Measurements from ENCODE around the gene TMPRSS7. TPM values are rescaled to one million over a fixed set of nuclear protein-coding genes. Genes with fewer than 3 reads are reported as not detected.

Gene TMPRSS7
- total RNA-seq, 4 donors from 2014 or later = not detected

DNA sequence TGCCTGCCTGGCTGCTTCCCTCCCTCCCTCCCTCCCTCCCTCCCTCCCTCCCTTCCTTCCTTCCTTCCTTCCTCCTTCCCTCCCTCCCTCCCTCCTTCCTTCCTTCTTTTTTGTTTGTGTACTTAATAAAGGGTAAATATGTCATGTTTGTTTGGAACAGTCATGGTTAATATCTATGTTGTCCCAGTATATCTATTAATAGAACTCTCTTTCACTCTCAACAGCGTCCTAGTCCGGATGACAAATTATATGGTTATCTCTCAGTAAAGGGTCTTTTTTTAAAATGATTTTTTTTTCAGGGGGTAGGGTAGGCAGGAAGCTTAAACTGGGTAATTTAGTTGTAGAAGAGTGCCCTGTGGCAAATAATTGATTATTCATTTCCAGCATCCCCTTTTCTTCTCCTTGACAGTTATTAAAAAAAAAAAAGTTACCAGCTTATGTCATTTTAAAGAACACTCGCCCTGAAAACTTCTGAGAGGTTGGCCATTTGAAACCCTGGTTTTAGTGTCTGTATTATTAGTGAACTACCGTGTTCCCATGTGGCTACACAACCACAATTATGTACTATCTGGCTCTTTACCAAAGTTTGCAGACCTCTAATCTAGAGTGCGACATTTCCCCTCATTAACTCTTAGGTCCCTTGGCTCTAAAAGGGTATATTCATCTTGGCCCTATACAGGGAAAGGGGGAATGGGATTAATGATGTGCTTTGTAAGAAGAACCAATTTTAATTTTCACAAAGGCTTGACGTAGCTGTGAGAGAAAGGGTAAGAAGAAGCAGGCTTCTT lies 22.1 kb upstream of the TMPRSS7 start:
- Histone ChIP-seq H3K9me3 (no peaks in the 10 kb centered on the region), H3K4me3 (no peak overlapping the region), H3K27me3 (no peaks in the 10 kb centered on the region), H3K27ac (no peak overlapping the region), H3K4me1 (no peaks in the 10 kb centered on the region), H3K36me3 (no peaks in the 10 kb centered on the region)
- intact Hi-C loops (cut with DNase I; ENCODE audit: low total_unique reads) = no loop called here
- no peak for DNase-seq
- no peak for TF ChIP-seq POLR2A (IDR thresholded peaks at IDR 0.05)
- TF ChIP-seq, protein P1, sequence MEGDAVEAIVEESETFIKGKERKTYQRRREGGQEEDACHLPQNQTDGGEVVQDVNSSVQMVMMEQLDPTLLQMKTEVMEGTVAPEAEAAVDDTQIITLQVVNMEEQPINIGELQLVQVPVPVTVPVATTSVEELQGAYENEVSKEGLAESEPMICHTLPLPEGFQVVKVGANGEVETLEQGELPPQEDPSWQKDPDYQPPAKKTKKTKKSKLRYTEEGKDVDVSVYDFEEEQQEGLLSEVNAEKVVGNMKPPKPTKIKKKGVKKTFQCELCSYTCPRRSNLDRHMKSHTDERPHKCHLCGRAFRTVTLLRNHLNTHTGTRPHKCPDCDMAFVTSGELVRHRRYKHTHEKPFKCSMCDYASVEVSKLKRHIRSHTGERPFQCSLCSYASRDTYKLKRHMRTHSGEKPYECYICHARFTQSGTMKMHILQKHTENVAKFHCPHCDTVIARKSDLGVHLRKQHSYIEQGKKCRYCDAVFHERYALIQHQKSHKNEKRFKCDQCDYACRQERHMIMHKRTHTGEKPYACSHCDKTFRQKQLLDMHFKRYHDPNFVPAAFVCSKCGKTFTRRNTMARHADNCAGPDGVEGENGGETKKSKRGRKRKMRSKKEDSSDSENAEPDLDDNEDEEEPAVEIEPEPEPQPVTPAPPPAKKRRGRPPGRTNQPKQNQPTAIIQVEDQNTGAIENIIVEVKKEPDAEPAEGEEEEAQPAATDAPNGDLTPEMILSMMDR (IDR thresholded peaks at IDR 0.05) = no peak

DNA sequence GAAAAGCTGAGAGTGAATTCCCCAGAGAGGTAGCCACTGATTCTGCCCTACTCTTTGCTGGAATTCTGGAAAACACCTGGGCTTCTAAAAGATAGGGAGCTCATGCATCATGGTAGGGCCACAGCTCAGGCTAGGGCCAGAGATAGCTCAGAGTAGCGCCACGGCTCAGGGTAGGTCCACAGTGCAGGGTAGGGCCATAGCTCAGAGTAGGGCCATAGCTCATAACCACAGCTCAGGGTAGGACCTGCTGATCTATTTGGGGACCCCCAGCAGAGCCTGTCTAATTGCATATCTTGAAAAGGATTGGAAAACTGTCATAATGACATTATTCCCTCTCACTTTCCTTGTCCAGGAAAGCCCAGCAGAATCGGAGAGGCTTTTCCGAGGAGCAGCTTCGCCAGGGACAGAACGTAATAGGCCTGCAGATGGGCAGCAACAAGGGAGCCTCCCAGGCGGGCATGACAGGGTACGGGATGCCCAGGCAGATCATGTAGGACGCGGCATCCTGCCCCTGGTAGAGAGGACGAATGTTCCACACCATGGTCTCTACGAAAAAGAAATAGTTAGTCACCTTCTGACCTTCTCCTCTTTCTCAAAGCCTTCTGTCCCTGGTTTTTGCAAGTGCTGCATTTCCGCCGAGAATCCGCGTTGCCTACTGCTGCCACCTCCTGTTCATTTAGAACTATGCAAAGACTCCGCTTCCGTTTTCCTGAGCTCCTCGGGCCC lies 21.3 kb upstream of the TMPRSS7 start:
- no peaks in the 10 kb centered on the region for H3K27me3 ChIP-seq
- DNase-seq = peak; percentile 51 to 57
- H3K9me3 ChIP-seq = no peaks in the 10 kb centered on the region
- no peak overlapping the region for H3K4me3 ChIP-seq
- H3K27ac ChIP-seq = no peak overlapping the region
- intact Hi-C loops (cut with DNase I; ENCODE audit: low total_unique reads) = no loop called here
- TF ChIP-seq, protein P1 (IDR thresholded peaks at IDR 0.05) = peak; percentile 56 to 74 (median 60)
- no peak for TF ChIP-seq POLR2A (IDR thresholded peaks at IDR 0.05)
- no peaks in the 10 kb centered on the region for H3K36me3 ChIP-seq
- no peaks in the 10 kb centered on the region for H3K4me1 ChIP-seq

DNA sequence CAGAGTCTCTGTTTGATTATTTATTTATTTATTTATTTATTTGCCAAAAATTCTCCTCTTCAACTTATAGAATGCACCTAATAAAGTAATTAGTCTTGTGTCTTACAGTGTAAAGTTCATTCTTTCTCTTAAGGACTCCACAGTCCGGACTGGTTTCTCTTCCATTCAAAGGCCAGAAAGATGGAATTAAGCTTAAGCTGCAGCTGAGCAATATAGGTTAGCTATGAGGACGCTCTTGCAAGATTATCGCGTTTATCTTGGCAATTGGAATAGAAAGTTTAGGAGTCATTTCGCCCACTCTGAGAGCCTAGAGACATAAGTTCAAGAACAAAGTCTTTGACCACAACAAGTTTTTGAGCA lies 20.8 kb upstream of the TMPRSS7 start:
- no peak overlapping the region for H3K4me3 ChIP-seq
- no peak for DNase-seq
- intact Hi-C loops (cut with DNase I; ENCODE audit: low total_unique reads) = no loop called here

DNA sequence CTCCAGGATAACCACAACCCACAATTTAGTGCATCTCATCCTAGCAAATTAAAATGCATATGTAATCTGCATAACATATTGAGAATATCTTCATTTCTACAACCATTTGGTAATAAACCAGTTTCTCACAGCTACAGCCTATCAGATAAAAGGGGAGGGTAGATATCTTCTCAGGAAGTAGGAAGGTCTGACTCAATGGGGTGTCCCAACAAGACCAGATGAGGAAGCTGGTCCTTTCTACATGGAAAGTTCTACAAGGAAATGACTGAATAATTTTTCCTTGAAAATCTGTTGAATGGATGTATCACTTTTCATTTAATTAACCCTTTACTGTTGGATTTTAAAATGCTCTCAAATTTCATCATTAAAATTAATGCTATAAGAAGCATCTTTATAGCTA lies 17.4 kb upstream of the TMPRSS7 start:
- intact Hi-C loops (cut with DNase I; ENCODE audit: low total_unique reads) = no loop called here
- TF ChIP-seq, protein P1 (IDR thresholded peaks at IDR 0.05) = no peak
- TF ChIP-seq POLR2A (IDR thresholded peaks at IDR 0.05) = no peak

More for the DNA sequence above, 20.8 kb upstream of the TMPRSS7 start:
- H3K36me3 ChIP-seq = no peaks in the 10 kb centered on the region
- H3K27me3 ChIP-seq = no peaks in the 10 kb centered on the region
- H3K4me1 ChIP-seq = no peaks in the 10 kb centered on the region
- H3K9me3 ChIP-seq = no peaks in the 10 kb centered on the region
- H3K27ac ChIP-seq = no peak overlapping the region
- TF ChIP-seq, protein P1 (IDR thresholded peaks at IDR 0.05) = no peak
- no peak for TF ChIP-seq POLR2A (IDR thresholded peaks at IDR 0.05)

DNA sequence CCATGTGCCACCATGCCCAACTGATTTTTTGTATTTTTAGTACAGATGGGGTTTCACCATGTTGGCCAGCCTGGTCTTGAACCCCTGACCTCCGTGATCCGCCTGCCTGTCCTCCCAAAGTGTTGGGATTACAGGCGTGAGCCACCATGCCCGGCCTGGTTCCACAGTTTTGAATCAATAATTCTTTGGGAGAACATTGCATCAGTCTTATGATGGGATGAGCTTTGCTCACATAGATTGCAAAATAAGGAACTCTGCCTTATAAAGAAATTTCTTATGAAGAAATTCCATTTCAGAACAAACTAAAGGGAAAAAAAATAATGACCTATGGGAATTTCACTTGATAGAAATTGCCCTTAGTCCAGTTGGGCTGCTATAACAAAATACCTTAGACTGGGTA lies 15.8 kb upstream of the TMPRSS7 start:
- no peak for DNase-seq
- Histone ChIP-seq H3K27me3 (no peaks in the 10 kb centered on the region), H3K9me3 (no peaks in the 10 kb centered on the region), H3K4me3 (no peak overlapping the region), H3K27ac (no peak overlapping the region), H3K36me3 (no peaks in the 10 kb centered on the region), H3K4me1 (no peaks in the 10 kb centered on the region)
- TF ChIP-seq, protein P1 (IDR thresholded peaks at IDR 0.05) = no peak
- TF ChIP-seq POLR2A (IDR thresholded peaks at IDR 0.05) = no peak
- intact Hi-C loops (cut with DNase I; ENCODE audit: low total_unique reads) = no loop called here

More for the DNA sequence above, 17.4 kb upstream of the TMPRSS7 start:
- DNase-seq = no peak
- Histone ChIP-seq H3K27me3 (no peaks in the 10 kb centered on the region), H3K4me3 (no peak overlapping the region), H3K4me1 (no peaks in the 10 kb centered on the region), H3K9me3 (no peaks in the 10 kb centered on the region), H3K27ac (no peak overlapping the region), H3K36me3 (no peaks in the 10 kb centered on the region)

All from uterus (tissue), 4 donors.